GM19467 (cell line): ENCODE data around the gene SFT2D1.

Source experiments
- ATAC-seq: cut with Tn5 transposase; IDR thresholded peaks from one replicate; pipeline ENCODE4 v1.9.1; 2021; ENCODE audit warnings: mild to moderate bottlenecking, moderate library complexity; ENCODE audit not compliant: unreplicated experiment

SFT2D1 gene

DNA sequence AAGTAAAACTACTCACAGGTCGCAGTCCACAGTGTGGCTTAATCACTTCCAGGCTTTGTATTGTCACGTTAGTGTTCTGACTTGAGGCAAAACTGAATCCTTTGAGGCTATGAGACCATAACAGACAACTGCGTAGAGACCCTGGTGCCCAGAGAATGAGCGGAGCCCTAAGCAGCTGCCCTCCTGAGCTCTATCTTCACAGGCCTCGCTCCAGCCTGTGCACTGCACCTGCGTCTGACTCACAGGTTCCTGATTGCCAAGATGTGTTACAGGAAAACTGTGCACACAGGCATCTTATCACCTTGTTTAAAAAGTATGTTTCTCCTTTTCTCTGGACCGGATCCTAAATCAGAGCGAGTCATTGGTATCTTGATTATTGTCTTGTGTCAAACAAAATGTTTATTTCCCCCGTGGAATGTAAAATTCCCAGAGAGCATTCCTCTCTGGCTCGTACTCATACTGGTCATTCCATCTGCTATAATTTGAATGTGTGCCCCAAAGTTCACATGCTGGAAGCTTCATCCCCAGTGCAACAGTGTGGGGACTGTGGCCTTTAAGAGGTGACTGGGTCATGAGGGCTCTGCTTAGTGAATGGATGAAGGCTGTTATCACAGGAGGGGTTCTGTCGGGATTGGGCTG lies 59.8 kb downstream of the SFT2D1 start:
- ATAC-seq, result no peak

DNA sequence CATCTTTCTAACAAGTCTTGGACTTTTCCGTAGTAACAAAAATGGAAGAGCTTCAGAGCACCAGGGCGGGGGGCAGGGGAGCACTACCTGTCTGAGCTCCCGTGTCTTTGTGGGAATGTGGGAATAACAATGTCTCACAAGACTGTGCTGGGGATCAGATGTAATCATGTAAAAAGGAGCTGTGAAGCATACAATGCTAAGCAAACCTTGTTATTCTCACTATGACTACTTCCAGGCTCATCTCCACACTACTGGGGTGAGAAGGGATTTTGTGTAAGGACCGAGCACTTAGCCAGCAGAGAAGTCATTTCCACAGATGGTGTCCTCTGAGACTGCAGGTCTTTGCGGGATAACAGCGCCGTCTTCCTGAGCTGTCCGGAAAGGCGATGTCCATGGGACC lies 61.2 kb downstream of the SFT2D1 start:
- no peak for ATAC-seq

DNA sequence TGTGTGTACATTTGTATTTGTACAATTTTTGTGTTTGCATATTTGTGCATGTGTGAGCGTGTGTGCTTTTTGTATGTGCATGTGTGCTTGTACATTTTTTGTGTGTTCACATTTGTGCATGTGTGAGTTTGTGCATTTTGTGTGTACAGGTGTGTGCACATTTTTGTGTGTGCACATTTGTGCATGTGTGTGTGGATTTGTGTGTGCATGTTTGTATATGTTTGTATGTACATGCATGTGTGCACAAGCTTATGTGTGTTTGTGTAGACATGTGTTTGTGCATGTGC lies 63.0 kb downstream of the SFT2D1 start:
- ATAC-seq, result no peak

DNA sequence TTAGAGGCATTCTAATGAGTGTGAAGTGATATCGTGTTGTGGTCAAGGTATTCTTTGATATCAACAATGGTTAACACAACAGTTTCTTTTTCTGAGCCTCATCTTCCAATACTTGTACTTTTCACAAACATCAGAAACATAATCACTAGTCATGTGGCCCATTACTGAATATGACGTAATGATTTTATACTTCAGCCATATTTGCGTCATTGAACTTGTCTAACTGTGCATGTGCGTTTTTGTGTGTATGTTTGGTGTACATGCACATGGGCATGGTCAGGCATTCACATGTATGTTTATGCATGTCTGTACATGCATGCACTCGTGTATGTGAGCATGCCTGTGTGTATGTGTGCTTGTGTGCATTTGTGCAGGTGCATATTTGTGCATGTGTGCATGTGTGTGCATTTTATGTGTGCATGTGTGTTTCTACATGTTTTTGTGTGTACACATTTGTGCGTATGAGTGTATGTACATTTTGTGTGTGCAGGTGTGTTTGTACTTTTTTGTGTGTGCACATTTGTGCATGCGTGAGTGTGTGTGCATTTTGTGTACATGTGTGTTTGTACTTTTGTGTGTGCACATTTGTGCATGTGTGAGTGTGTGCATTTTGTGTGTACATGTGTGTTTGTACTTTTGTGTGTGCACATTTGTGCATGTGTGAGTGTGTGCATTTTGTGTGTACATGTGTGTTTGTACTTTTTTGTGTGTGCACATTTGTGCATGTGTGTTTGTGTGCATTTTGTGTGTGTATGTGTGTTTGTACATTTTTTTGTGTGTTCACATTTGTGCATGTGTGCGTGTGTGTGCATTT lies 63.6 kb downstream of the SFT2D1 start:
- ATAC-seq, result no peak

DNA sequence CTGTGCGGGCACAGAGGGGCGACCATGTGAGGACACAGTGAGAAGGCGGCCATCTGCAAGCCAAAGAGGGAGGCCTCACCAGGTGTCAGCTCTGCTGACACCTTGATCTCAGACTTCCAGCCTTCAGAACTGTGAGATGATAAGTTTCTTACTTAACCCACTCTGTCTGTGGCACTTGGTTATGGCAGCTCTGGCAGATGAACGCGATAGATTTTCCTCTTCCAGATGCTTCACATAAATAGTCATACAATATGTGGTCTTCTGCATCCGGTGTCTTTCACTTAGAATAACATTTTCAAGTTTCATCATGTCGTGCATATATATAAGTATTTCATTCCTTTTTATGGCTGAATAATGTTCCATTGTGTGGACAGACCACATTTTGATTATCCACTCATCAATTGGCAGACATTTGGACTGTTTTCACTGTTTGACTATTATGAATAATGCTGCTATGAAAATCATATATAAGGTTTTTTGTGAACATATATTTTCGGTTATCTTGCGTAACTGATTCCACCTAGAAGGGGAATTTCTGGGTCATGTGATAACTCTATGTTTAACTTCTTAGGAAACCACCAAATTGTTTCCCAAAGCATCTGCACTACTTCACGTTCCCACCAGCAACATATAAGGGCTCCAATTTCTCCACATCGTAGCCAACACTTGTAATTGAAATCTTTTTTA lies 64.3 kb downstream of the SFT2D1 start:
- no peak for ATAC-seq

DNA sequence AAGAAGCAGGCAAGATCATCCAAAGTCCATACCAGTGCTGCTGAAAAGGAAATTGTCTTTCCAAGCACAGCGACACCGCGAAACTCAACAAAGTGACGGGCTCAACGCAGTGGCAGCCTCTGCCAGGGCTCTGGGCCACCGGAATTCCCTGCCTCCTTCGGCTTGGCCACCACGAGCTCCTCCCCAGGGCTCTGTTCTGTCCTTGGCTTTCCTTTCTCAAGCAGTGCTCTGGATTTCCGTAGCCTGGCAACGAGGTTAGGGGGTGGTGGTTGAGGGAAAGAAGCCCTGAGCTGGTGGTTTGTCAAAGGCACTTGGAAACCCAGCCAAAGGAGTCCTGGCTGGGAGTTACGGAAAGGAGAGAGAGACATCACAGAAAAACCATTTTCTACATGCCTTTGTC lies 65.3 kb downstream of the SFT2D1 start:
- no peak for ATAC-seq

DNA sequence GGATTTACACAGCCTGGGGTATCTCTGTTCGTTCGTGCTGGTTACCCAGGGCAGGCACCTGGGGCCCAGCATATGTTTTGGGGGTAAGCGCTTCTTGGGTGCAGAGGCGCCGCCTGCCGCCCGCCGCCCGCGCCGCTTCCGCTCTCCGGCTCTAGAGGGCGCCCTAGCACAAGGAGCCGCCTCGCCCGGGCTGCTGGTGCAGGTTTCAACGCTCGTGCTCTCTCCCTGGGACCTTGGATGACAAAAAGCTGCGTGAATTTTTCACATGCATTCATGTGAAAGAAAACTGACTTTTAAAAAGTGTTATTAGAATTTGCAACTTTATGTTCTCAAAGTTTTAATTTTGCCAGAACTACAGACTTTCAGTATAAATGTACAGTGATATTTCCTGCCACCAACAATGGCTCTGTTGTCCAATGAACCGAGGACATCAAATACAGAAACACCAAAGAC lies 66.6 kb downstream of the SFT2D1 start:
- peak; percentile 83 for ATAC-seq

DNA sequence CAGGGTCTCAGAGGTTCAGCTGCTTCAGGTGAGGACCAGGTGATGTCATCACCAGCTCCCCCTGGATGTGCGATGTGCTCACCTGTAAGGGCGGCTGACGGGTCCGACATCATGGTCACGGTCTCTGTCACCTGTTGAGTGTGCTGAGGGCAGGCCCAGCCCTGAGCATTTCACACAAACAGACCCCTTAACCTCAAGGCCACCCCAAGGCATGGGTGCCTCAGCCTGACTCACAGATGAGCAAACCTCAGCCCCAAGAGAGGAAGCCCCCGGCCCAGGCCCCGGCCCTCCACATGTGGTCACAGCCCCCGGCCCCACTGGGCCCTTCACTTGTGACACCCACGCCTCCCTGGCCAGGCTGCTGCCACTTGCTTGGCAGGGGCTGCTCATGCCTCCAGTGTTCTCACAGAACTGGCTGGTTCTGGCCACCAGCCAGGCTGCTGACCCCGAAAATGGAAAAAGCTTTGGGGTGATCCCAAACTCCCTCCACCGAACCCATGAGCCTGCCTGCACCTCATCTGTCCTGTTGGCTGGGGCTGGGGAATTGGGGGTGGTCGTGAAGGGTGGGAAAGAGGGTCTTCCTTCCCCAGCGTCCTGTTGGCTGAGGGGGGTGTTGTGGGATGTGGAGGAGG lies 67.5 kb downstream of the SFT2D1 start:
- no peak for ATAC-seq

DNA sequence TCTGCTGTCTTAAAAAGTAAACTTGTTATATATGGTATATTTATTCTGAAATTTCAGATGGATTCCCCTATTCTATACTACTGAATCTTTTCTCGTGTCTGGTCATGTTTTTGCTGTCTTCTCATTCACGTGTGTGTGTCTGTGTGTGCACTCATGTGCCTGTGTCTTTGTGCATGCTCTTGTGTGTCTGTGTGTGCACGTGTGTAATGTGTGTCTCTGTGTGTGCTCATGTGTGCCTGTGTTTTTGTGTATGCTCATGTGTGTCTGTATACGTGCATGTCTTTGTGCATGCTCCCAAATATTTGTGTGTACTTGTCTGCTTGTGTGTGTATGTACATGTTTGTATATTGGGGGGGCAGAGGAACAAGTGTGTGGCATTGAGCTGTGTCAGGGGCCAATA lies 68.2 kb downstream of the SFT2D1 start:
- ATAC-seq, result no peak

DNA sequence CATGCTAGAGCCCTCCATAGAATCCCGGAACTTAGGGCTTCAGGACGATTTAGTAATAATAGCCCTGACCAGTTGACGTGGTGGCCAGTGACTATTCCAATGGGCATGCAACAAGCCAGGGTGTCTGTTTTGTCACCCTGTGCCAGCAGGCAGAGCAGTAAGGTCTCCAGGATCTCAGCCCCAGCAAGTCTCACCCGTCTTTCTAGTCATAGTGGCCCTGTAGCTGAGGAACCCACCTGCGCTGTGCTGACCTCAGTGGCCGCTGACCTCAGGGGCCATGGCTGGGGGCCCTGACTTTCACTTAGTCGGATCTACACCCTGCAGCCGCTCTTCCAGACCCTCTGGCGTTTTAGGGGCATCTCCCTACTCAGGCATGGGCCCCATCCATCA lies 71.0 kb downstream of the SFT2D1 start:
- no peak for ATAC-seq

DNA sequence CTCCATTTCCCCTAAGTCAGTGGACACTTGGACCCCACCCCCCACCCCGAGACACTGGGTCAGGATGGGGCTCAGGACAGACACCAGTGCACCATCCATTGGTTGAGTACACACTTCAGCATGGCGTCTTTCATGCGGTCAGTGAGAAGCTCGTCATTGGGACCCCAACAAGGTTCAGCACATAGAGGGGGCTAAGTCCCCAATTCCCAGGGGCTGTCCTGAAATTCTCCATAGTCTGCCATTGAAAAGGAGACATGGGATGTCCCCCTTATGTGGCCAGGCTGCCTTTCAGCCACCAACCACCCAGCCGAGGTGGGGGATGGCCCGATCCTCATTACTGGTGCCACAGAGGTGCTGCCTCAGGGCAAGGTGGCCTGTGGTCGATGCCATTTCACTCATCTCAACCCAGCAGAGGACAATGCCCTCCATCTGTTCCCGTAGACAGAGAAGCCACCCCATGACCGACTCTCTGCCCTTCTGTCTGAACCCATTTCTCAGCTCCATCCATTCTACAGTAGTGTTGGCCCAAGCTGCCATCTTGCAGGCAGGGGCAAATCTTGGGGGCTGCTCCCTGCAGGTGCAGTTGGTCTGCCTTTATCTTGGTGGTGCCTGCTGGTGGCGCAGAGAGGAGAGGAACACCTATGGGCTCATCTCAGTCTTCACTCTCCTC lies 71.5 kb downstream of the SFT2D1 start:
- no peak for ATAC-seq
